ENCODE data around the gene CCDC188. TPM values are rescaled to one million over a fixed set of nuclear protein-coding genes. Genes with fewer than 3 reads are reported as not detected.

Gene CCDC188
- total and polyA plus RNA-seq, 9 of the 15 experiments (the other 6 are each of a cell fraction or from before 2014, with no cell fraction given) = not detected

GRCh38 chr22:20135806-20136602 is 14.9 kb downstream of the CCDC188 start (continued):
- 0 out of 2 replicates have a peak, but pooled peaks have one; percentile 10 for TF ChIP-seq RREB1 (CRISPR knock-in tag; IDR thresholded peaks at IDR 0.05)
- TF ChIP-seq PHF8 (IDR thresholded peaks at IDR 0.05; ENCODE audit: borderline replicate concordance, low read length) = peak; percentile 4; the same call in 1 of the 2 replicates
- no peak for TF ChIP-seq ZBTB40 (IDR thresholded peaks at IDR 0.05)
- TF ChIP-seq ZBTB40 (CRISPR knock-in tag; IDR thresholded peaks at IDR 0.05) = 0 out of 2 replicates have a peak, but pooled peaks have one; percentile 20
- TF ChIP-seq CHD4 (IDR thresholded peaks at IDR 0.05; ENCODE audit: insufficient read depth, insufficient replicate concordance, low read depth, low read length, poor library complexity, severe bottlenecking) = no peak
- no peak for TF ChIP-seq BHLHE40 (IDR thresholded peaks at IDR 0.05; ENCODE audit: low read length)
- 0 out of 2 replicates have a peak, but pooled peaks have one; percentile 88 for TF ChIP-seq RBM14 (IDR thresholded peaks at IDR 0.05; ENCODE audit: borderline replicate concordance, insufficient read depth, low read depth, low read length)
- TF ChIP-seq ZBTB34 (CRISPR knock-in tag; IDR thresholded peaks at IDR 0.05) = no peak
- TF ChIP-seq ZNF324 (CRISPR knock-in tag; IDR thresholded peaks at IDR 0.05) = no peak
